Activated CD8-positive, alpha-beta memory T cell treated with anti-CD3 and anti-CD28 coated beads for 24 hours (primary cell): ENCODE results near the gene DISP1.
"Not testable (repeated sequence)": the region's sequence is repeated elsewhere in the genome, so short reads cannot be mapped to it uniquely, and the experiment has no call there.

Experiments used
- DNase-seq: peaks from one replicate; pipeline ENCODE4 v3.0.0-alpha.2; 2020

DISP1 gene

GRCh38 chr1:222794656-222795474 lies 20.0 kb upstream of the DISP1 start:
- DNase-seq = no peak

- DNase-seq = no peak
These were observed 16.7 kb upstream of the DISP1 start for GRCh38 chr1:222798116-222798515.

DNA sequence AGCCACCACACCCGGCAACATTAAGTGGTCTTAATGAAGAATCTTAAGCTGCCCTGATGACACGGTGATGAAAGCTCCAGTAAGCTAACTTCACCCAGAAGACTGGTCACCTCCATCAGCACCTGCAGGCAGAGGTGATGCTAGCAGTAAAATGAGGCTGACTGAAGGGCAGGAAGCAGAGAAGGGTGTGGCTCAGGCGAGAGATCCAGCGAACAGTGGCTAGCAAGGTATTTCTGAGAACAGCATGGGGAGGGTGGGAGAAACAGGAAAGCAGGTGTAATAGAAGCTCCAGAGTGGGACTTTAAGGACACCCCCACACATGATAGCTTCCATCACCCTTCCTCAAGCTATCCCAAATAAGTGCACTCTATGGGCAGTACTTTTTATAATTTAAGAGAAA lies 15.9 kb upstream of the DISP1 start:
- no peak for DNase-seq

DNA sequence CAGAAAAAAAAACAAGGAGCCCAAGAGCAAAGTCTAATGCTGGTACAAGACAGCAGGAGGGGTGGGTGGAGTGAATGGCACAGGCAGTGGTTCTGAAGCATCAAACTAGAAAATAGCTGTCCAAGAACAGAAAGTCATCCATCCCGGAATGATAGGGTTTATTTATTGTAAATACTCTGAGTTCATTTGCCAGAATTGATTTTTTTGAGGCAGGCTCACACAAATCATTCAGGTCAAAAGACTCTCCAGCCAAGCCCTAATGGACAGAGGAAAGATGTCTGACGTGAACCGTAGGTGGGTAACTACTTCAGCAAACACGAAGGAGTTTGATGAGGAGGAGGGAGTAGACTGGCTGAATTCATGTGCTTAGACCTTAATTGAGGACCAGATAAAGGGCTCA lies 13.8 kb upstream of the DISP1 start:
- no peak for DNase-seq

GRCh38 chr1:222811671-222812070 lies 3.2 kb upstream of the DISP1 start:
- DNase-seq = no peak

DNA sequence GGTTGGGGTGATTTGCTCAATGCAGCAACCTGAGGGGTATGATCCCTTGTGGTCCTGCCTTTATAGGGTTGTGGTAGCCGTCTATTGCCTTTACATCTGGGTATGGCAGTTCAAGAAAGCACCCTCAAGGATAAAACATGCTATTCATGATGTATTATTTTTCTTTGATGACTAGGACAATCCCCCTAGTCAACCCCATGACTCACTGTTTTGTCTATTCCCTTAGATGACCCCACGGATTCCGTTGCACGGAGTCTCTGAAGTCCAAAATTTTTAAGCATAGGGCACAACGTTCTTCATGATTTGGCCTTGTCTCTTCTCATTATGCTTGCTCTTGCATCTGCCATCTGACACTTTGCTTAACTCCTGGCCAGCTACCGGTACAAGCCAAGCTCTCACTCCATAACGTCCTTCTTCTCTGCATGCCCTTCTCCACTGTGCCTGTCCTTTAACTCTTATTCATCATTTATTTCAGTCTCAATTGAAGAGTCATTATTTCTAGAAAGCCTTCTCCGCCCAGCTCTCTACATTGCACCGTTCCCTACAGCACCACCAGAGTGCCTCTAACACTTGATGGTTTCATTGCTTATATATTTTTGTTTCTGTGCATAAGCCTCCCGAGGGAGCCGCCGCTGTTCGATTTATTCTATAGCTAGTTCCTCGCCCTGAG lies 838 bp upstream of the DISP1 start:
- DNase-seq = no peak

DNA sequence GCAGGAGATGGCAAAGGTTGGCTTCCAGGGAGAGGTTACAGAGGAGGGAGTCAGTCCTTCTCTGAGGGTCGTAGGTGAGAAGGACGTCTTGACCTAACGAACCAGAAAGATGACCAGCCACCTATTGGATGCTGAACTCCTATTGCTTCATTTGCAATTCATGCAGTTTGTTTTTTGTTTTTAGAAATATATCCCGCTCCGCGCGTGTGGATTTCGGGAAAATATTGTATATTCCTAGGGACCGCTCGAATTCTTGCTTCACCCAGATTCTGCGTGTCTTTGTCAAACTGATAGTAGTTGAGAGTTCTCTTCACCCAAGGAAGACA lies 564 bp downstream of the DISP1 start:
- DNase-seq = no peak

GRCh38 chr1:222817529-222817928 lies 2.7 kb downstream of the DISP1 start:
- DNase-seq = no peak

DNA sequence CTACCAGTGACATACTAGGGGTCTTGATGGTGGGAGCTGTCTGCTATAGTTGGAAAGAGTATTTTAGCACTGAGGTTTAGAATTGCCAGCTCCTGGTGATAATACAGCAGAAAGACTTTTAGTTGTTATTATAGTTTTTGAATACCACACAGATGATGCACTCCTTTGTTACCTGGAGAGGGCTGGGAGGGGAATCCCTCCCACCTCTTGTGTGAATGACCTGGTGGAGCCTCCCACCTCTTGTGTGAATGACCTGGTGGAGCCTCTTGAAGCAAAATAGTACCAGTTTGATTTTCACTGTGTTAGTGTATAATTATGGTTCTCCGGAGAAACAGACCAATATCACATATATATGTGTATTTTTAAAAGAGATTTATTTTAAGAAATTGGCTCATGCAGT lies 3.3 kb downstream of the DISP1 start:
- no peak for DNase-seq

DNA sequence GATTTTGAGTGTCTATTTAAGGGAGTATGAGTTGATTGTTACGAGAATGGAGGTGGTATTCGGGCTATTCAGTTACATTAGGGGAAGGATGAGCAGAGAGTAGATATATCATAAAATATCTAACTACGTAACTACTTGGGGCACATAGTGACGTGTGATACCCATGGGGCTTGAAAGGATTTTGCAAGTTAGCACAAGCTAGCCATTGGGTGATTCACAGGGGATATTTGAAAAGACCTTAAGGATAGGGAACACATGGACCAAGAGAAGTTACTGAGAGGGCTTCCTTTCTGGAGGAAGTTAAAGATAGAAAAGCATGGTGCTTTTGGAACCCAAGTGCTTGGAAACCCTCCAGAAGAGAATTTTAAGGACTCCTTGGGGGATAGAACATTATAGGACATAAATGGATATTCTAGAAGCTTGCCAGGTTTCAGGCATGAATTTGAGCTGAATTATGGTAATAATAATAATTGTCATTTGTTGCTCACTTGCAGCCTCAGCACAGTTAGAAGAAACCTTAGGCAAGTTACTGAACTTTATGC lies 5.4 kb downstream of the DISP1 start:
- no peak for DNase-seq

- DNase-seq = no peak
These were observed 6.4 kb downstream of the DISP1 start for GRCh38 chr1:222821239-222821638.

DNA sequence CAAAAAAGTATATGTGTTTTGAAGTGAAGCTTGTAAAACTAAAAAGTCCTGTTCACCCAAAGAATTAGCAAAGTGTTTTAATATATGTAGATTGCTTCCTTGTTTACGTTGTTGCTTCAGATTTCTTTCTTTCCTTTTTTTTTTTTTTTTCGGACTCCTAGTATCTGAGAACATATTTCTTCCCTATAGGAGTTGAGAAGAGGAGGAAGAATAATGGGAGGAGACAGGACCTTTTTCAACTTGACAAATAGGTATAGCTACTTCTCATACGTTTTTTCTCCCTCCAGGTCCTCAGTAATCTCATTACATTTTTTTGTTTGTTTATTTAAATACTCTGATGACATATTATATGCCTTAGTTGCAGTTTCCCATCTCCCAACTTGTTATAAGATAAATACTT lies 8.9 kb downstream of the DISP1 start:
- no peak for DNase-seq

DNA sequence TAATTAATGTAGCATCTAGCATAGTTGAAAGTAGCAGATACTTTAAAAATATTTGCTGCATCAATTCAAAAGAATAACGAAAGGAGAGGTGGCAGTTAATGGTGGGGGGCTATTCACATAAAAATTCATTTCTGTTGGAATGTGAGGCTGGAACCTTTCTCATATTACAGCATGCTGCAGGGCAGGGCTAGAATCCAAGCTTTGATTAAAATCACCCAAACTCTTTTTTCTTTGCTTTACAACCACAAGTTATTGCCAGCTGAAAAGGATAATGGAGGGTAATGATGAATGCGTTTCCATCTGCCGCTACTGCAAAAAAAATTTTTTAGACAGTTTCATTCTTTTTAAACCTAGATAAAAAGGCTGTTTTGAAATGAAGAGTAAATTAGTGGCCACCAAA lies 9.8 kb downstream of the DISP1 start:
- no peak for DNase-seq

- no peak for DNase-seq
These were observed 14.1 kb downstream of the DISP1 start for GRCh38 chr1:222828939-222829338.

DNA sequence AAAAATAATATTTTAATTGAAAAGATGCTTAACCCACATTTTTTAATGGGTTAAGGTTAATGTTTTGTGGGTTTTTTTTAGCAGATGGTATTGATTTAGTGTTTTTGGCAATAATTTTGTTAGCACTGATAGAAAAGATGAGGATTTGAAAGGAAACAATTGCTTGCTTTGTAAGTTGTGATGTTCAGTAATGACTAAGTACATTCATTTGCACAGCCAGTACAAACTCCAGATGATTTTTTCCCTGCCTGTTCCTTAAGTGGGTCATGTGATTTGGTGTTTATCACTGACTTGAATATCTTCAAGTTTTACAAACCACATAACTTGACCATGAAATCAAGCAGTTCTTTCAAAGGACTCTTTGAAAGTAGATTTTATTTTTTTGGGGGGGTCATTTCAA lies 15.0 kb downstream of the DISP1 start:
- DNase-seq = no peak

- DNase-seq = no peak
These were observed 18.6 kb downstream of the DISP1 start for GRCh38 chr1:222833356-222833876.

DNA sequence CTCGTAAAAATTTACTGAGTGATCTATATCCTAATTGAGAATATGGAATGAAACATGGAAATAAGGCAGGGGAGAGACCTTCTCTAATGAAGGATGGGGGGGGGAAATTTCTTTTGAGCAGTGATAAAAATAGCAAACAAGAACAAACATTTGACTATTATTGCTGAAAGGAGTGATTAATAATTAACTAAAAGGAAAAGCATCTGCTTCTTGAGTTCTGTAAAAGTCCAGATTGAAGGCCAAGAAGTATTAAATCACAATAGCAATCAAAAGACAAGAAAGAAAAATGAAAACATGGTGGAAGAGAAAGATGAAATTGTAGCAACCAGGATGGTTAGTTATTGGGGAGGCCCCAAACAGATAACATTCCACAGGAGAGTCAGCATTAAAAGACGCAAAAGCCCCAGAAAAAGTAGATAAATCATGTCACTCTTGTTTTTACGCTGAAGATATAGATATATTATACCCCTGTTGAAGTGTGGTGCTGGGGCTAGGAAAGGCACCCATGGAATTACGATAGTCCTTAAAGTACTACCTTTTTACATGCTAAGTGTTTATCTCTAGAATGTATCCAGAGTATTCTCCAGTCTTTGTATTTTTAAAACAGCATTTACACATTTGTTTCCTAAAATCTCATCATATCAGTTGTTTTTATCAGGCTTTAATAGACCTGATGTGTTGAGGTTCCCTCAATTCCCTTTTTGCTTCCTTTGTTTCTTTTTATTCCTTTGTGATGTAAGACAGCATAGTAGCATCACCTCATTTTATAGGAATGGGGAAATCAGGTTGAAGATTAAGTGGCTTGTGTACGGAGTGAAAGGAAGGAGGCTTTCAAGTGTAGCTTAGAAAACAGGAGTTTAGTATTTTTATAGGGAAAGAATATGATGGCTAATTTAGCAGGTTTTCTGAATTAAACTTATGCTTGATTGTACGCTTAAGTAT lies 28.9 kb downstream of the DISP1 start:
- no peak for DNase-seq

- DNase-seq = no peak
These were observed 29.6 kb downstream of the DISP1 start for GRCh38 chr1:222844411-222844779.

DNA sequence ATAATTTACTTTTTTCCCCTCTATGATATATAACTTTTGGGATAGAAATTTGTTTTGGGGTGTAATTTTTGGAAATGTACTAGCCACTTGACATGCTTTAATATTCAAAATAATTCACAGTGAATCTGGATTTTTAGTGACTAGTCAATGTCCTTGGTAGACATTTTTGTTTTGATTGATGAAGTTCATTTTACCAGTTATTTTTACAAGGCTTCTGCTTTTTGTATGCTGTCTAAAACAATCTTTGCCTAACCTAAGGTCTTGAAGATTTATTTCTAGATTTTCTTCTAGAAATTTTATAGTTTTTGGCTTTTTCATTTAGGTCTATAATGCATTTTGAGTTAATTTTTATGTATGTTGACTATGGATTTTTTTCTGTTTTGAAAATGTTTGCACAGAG lies 30.9 kb downstream of the DISP1 start:
- no peak for DNase-seq

DNA sequence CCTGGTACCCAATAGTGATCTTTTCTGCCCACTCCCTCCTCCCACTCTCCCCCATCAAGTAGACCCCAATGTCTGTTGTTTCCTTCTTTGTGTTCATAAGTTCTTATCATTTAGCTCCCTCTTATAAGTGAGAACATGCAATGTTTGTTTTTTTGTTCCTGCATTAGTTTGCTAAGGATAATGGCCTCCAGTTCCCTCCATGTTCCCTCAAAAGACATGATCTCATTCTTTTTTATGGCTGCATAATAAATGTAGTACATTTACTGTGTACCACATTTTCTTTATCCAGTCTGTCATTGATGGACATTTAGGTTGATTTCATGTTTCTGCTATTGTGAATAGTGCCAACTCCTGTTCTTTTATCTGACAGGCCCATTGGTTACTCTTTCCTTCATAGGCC lies 35.7 kb downstream of the DISP1 start:
- DNase-seq = not testable (repeated sequence)

GRCh38 chr1:222852326-222852725 lies 37.5 kb downstream of the DISP1 start:
- DNase-seq = no peak

DNA sequence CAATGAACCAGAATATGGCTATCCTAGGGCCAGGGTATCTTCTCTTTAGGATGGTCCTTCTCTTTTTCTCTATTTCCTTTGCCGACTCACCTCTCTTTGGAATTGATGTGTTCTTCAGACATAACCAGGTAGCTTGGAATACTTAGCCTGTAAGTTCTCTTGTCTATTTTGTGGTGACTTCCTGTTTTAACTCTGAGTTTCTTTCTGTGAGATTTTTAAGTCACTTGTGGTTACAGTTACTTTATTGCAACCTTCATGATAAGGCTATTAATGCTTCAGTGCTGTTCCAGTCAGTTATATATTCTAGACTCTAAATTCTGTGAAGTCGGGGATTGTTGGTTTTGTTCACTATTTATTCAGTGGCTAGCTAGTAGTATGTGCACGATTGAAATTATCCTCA lies 46.2 kb downstream of the DISP1 start:
- DNase-seq = no peak
